Uterus (tissue), 4 donors: Measurements from ENCODE around the gene COX4I1. TPM values are rescaled to one million over a fixed set of nuclear protein-coding genes. Genes with fewer than 3 reads are reported as not detected.

Experiments
- DNase-seq, 2 donors: peaks; one replicate each; pipeline ENCODE4 v3.0.0-alpha.2; 2019 to 2020
- H3K27ac ChIP-seq, 2 donors: fragments of 200-600 bp; sonication (generic); 1 replicate in 1 of 2; 2 replicates in 1 of 2; pipeline ENCODE4 v1.5.1; 2016 to 2018
- H3K27me3 ChIP-seq, 2 donors: fragments of 200-600 bp; sonication (generic); one replicate each; pipeline ENCODE4 v1.5.1; 2018 to 2019; ENCODE audit warnings: control low read depth in 1 of 2
- H3K36me3 ChIP-seq, 2 donors: fragments of 200-600 bp; sonication (generic); one replicate each; pipeline ENCODE4 v1.5.1; 2019; ENCODE audit warnings: control low read depth in 1 of 2
- H3K4me1 ChIP-seq, 2 donors: fragments of 200-600 bp; sonication (generic); one replicate each; pipeline ENCODE4 v1.5.1; 2018 to 2019; ENCODE audit warnings: control low read depth in 1 of 2
- H3K4me3 ChIP-seq, 2 donors: fragments of 200-600 bp; sonication (generic); 1 replicate in 1 of 2; 2 replicates in 1 of 2; pipeline ENCODE4 v1.5.1; 2018 to 2019; ENCODE audit warnings: mild to moderate bottlenecking in 1 of 2
- H3K9me3 ChIP-seq, 2 donors: fragments of 200-600 bp; sonication (generic); one replicate each; pipeline ENCODE4 v1.5.1; 2019; ENCODE audit warnings: control low read depth in 1 of 2
- CTCF ChIP-seq, 4 experiments: fragments of 200-600 bp in 2 of 4; fragments of 450-650 bp in 2 of 4; sonication (generic) in 2 of 4; IDR thresholded peaks; one replicate each; pipeline ENCODE4 v1.5.1; 2016 to 2019; ENCODE audit warnings: antibody characterized with exemption in 4 of 4, mild to moderate bottlenecking in 2 of 4, moderate library complexity in 1 of 4
- POLR2A ChIP-seq, 2 donors: fragments of 450-650 bp; IDR thresholded peaks; one replicate each; pipeline ENCODE4 v1.6.1; 2016; ENCODE audit warnings: antibody characterized with exemption in 2 of 2, mild to moderate bottlenecking in 1 of 2, moderate library complexity in 1 of 2
- intact Hi-C: fragments of 100-400 bp; cut with DNase I; formaldehyde crosslinking; loops from one replicate; pipeline ENCODE4 v1.15.1; 2023; ENCODE audit warnings: low total_unique reads
- total RNA-seq, 4 donors: library from RNA; depleted of rRNA in 3 of 4; stranded (reverse); fragments of >200 nt in 3 of 4; gene quantifications; one replicate each; pipeline versions ENCODE4 v1.1.0 to v1.2.4, GENCODE V29; 2014 to 2023
- donor health status: DM: yes; HTN: yes; CAD: no.

Gene COX4I1
- total RNA-seq, 4 donors from 2014 or later, result 199 to 836 (median 287) TPM

- H3K27ac ChIP-seq, result no peak overlapping the region
- H3K4me1 ChIP-seq, result no peaks in the 10 kb centered on the region
- no peak overlapping the region for H3K4me3 ChIP-seq
- DNase-seq, result no peak
- TF ChIP-seq CTCF (IDR thresholded peaks at IDR 0.05) (no peak), POLR2A (IDR thresholded peaks at IDR 0.05) (no peak)
- intact Hi-C loops, result no loop called here
- no peaks in the 10 kb centered on the region for H3K27me3 ChIP-seq
- H3K9me3 ChIP-seq, result no peaks in the 10 kb centered on the region
- H3K36me3 ChIP-seq, result no peaks in the 10 kb centered on the region
Measured at GRCh38 chr16:85761861-85762260, 37.6 kb upstream of the COX4I1 start.

GRCh38 chr16:85762970-85763369 lies 36.5 kb upstream of the COX4I1 start:
- Histone ChIP-seq H3K4me3 (no peak overlapping the region), H3K36me3 (no peaks in the 10 kb centered on the region), H3K27ac (no peak overlapping the region), H3K9me3 (no peaks in the 10 kb centered on the region), H3K4me1 (no peaks in the 10 kb centered on the region), H3K27me3 (no peaks in the 10 kb centered on the region)
- intact Hi-C loops, result no loop called here
- no peak for DNase-seq
- TF ChIP-seq CTCF (IDR thresholded peaks at IDR 0.05), result no peak
- TF ChIP-seq POLR2A (IDR thresholded peaks at IDR 0.05), result no peak

- Histone ChIP-seq H3K27me3 (no peaks in the 10 kb centered on the region), H3K9me3 (no peaks in the 10 kb centered on the region), H3K4me3 (no peak overlapping the region), H3K27ac (no peak overlapping the region), H3K36me3 (no peaks in the 10 kb centered on the region), H3K4me1 (no peaks in the 10 kb centered on the region)
- no peak for DNase-seq
- TF ChIP-seq CTCF (IDR thresholded peaks at IDR 0.05) (no peak), POLR2A (IDR thresholded peaks at IDR 0.05) (no peak)
- intact Hi-C loops, result no loop called here
Measured at GRCh38 chr16:85763616-85764015, 35.9 kb upstream of the COX4I1 start.

DNA sequence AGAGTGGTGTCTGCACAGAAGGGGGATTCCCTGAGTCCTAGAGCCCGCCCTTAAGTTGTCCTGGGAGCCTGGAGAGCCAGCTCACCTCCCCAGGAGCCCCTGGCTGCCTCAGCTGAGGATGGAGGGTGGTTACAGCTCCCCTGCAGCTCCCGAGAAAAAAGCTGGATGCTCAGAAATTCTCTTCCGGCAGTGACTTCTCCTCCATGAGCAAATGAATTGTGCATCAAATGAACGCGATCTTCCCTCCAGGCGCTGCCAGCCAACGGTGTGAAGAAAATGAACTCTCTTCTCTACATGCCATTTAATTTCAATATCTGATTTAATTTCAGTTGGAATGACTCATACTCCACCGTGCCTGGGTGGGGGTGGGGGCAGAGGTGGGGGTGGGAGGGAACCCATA lies 34.3 kb upstream of the COX4I1 start:
- Histone ChIP-seq H3K36me3 (no peaks in the 10 kb centered on the region), H3K27me3 (no peaks in the 10 kb centered on the region), H3K4me3 (no peak overlapping the region), H3K4me1 (no peaks in the 10 kb centered on the region), H3K27ac (no peak overlapping the region), H3K9me3 (no peaks in the 10 kb centered on the region)
- no peak for DNase-seq
- intact Hi-C loops, result no loop called here
- TF ChIP-seq CTCF (IDR thresholded peaks at IDR 0.05) (no peak), POLR2A (IDR thresholded peaks at IDR 0.05) (no peak)

DNA sequence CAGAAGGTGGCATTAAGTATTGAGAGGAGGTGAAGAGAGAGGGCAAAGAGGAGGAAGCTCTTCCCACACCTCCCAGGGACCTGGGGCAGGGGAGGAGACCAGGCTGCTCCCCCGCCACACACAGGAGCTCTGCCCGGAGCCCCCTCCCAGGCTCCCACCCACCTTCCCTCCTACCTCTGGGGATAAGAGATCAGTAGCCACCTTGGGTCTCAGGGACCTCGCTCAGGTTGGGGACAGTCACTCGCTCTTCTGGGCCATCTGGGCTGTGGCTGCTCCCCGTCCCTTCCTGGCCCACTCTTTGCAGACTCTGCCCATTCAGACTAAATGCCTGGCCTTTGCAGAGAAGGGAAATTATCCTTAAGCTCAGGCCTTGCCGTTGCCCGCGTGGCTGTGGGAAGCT lies 33.7 kb upstream of the COX4I1 start:
- intact Hi-C loops, result no loop called here
- Histone ChIP-seq H3K27ac (no peak overlapping the region), H3K27me3 (no peaks in the 10 kb centered on the region), H3K9me3 (no peaks in the 10 kb centered on the region), H3K36me3 (no peaks in the 10 kb centered on the region), H3K4me3 (no peak overlapping the region), H3K4me1 (no peaks in the 10 kb centered on the region)
- no peak for TF ChIP-seq CTCF (IDR thresholded peaks at IDR 0.05)
- TF ChIP-seq POLR2A (IDR thresholded peaks at IDR 0.05), result no peak
- no peak for DNase-seq
